DMS53 (cell line): ENCODE results near the gene MYLIP.
A peak's percentile ranks its signal among the peaks of the same experiment; 100 is the strongest.

Source experiments
- DNase-seq: peaks from one replicate; lab custom pipeline; 2025; lab: John Stamatoyannopoulos, UW

The MYLIP gene

DNA sequence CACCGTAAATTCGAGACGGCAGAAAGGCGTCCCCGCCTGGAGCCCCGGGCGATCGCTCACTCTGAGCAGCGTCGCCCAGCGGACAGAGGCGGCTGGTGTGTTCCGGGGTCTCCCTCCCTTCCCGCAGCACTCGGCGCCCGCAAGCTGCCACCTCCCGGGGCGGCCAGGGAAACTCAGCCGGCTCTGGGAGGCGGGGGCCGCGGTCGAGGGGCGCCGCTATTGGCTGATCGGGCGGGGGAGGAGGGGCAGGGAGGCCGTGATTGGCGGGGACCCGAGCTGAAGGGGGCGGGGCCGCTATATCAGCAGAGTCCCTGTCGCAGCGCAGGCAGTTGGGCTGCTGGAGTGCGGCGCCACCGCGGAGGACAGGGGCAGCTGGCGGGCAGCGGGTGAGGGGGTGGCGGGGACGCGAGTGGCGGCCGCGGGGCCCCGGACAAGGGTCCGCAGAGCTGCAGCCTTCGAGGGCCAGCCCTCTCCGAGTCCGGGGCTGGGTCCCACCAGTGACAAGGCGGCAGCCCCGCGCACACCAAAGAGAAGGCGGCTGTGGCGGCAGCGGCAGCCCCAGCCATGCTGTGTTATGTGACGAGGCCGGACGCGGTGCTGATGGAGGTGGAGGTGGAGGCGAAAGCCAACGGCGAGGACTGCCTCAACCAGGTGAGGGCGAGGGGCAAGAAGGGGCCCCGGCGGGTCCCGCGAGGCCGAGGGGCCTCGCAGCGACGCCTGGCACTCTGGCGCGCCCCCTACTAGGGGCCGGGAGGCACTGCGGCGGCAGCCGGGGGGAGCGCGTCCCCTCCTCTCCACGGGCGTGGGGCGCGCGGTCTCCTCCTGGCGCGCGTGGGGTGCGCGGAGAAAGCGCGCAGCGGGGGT is at the start of gene MYLIP:
Gene MYLIP, plus strand, starts transcription at position 328 of the 864 bp plus-strand sequence. Its CDS starts 237 bp downstream, at position 565.
- peak; percentile 98 for DNase-seq

DNA sequence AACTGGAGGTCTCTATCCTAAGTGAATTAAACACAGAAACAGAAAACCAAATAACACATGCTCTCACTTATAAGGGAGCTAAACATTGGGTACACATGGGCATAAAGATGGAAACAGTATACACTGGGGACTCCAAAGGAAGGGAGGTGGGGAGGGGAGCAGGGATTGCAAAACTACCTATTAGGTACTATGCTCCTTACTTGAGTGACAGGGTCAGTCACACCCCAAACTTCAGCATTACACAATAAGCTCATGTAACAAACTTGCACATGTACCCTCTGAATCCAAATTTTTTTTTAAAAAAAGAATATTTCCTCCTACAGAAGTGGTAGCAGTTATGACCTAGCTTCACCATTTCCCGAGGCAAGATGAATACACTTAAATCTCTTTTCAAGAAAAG is 49.5 kb upstream of the MYLIP start:
- DNase-seq: no peak

DNA sequence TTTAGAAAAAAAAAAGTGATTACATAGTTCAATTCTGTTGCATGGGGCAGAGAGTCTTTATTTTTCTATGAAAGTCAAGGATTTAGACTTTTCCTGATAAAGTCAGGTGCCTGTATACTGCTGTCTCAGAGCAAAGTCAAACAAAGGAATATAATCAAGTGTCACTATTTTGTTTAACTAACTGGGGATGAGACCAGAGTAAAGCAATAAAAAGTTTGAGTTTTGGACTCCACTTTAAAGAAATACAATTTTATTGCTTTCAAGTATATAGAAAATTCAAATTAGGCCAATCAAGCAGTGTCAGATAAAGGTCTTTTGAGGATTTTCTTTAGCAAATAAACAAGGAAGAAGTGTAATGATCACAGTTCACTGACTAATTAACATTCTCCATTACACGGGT is 48.7 kb upstream of the MYLIP start:
- no peak for DNase-seq

DNA sequence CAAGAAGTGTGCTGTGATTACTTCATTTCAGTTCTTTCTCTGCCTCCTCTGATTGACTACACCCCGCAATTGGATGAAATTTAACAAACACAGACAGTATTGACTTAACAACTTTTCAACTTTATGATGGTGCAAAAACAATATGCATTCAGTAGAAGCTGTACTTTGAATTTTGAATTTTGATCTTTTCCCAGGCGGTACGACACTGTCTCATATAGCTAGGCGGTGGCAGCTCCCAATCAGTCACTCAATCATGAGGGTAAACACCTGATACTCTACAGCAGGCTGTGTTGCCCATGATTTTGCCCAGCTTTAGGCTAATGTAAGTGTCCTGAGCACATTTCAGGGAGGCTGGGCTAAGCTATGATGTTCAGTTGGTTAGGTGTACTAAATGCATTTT is 47.6 kb upstream of the MYLIP start:
- DNase-seq: no peak

DNA sequence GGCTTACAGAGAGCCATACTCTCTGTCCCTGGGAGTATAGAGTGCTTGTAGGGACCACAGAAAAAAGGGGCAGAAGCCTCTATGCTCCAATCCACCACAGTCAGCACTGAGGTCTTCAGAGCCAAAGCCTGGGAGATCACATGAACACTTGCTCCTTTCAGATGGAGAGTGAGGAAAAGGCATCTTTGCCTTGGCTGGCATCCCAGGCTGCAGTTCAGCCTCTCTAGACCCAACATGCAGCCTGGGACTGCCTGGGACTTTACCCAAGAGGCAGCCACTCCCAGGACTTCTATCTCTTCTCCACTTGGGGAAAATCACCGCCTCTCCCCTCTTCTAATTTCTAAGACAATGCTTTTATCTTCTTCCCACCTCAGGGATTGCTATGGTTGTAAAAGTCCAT is 46.5 kb upstream of the MYLIP start:
- no peak for DNase-seq

DNA sequence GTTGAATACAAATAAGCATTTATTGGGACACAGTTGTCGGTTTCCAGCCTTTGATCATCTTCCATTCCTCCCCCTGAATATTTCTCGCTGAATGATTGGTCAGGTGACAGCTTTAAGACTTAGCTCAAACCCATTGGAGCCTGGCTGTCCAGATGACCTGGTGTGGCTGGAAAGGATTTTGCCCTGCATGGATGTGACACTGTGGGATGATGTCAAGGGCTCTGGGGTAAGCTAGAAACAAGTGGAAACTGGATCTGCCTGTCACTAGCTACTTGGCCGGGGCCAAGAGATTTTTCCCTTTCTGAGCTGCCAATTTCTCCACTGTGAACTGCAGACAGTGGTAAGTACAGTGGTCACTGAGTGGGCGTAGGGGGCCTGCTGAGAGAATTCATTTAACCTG is 41.9 kb upstream of the MYLIP start:
- no peak for DNase-seq

DNA sequence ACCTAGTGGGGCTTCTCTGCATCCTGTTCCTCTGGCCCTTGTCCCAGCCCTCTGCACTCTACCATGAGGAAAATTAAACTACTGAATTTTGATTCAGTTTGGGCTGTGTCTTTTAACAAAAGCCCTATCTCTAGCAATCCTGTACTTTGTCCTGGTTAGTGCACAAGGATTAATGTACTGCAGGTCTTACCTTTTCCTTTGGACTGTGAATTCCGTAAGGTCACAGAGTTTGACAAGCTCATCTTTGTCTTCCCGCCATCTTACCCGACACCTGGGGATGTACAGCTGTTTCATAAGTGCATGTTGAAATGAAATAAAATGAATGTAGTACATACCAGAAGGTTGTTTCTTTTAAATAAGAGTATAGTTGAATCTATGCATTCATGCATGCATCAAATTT is 41.5 kb upstream of the MYLIP start:
- no peak for DNase-seq

DNA sequence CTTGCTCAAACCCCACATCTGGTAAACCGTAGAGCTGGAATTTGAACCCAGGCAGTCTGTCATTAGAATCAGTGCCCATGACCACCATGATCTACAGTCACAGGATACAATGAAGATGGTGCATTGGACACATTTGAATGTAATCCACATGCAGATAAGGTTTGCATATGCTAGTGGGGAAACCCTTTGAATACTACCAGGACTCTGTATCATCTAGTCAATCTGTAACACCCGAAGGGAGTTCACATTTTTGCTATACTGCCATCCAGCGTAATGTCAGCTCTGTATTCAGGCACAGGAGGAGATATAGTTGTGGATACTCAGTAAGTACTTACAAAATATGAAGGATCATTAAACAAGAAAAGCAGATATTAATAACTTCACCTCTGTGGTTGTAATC is 40.5 kb upstream of the MYLIP start:
- DNase-seq: no peak

DNA sequence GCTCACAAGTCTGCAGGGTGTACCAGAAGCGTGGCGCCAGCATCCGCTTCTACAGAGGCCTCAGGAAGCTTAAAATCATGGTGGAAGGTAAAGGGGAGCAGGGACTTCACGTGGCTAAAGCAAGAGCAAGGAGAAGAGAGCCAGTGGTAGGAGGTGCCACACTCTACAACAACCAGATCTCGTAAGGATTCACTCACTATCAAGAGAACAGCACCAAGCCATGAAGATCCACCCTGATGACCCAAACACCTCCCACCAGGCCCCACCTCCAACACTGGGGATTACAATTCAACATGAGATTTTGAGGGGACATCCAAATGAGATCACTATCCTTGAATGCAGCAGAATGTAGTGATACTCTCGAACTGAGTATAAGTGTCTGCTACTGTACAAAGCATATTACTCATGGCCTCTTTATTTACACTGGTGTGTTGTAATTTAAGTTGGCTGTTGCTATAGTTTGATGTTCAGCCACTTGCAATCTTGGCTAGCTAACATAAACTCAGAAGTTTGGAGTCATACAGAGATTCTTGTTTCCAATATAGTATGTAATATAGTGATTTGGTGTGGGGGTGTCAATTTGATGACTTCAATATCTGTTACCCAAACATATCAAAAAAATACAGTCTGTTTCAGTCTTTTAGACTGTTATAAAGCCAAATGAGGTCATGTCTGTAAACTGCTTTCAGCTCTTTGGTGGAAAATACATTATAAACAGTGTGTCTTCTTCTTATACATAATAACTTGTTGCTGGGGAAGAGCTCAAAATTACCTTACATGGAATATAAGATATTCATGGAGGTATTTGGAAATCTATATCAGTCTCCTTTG is 39.4 kb upstream of the MYLIP start:
- peak; percentile 63 for DNase-seq

DNA sequence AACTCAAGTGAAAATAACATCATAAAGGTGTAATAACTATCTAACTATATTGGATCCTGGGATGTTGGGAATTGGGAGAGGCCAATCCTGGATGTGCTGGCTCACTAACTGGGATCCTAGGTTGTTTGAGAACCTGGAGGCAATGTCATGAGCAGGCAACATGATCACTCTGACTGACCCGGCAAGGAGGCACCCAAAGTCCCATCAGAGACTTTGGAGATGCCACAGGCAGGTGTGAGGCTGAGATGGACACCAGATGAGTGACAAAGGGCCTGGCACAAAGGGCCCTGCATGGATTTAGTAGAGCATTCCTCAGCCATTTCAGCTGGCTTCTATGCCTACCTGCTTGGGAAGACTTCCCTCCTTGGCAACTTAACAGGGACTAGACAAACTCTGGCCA is 38.4 kb upstream of the MYLIP start:
- DNase-seq: no peak

DNA sequence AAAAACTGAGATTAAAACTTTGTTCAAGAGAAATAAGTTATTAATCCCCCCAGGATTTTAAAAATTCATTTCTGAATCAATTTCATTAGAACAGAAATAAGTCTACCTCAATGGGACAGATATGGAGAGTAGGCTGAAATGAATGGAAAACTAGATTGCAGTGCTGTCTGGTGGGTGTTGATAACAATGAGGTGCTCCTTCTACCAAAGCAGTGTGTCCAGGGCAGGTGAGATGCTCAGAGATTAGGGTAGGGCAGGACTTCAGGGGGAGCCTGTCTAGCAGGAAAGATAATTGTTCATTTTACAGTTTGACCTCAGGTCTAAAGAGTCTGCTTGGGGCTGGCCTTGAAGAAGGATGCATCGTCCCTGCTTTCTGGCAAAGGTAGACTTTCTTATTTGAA is 38.0 kb upstream of the MYLIP start:
- DNase-seq: no peak

DNA sequence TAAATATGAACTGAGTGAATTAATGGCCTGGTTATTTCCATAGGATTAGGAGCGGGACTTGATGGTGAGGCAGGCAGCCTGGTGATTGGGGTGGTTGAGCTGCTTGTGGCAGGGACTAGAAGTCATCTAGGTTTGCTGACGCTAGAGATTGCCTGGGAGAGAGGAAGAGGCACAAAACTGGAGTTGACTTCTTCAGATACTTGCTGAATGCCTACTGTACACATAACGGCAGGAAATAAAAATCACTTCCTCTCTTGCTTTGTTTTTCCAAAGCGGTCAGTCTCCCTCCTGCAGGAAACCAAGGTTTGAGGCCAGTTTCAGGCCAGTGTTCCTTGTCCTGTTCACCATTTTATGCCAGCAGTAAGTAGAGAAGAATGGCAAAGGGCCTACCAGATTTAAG is 36.7 kb upstream of the MYLIP start:
- no peak for DNase-seq

DNA sequence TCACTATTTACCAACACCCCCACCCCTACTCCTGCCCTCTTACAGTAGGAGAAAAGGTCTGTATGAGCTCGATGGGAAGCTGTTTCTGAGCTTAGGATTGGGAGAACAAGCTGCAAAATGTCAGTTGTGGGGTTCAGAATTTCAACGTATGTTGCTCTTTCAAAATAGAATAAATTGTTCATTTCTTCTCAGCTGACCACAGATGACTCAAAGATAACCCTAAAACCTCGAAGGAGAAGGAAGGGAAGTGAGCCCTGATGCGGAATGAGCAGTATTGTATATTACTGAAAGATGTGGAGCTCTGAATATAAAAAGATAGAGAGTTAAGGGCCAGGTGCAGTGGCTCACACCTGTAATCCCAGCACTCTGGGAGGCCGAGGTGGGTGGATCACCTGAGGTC is 35.9 kb upstream of the MYLIP start:
- no peak for DNase-seq

DNA sequence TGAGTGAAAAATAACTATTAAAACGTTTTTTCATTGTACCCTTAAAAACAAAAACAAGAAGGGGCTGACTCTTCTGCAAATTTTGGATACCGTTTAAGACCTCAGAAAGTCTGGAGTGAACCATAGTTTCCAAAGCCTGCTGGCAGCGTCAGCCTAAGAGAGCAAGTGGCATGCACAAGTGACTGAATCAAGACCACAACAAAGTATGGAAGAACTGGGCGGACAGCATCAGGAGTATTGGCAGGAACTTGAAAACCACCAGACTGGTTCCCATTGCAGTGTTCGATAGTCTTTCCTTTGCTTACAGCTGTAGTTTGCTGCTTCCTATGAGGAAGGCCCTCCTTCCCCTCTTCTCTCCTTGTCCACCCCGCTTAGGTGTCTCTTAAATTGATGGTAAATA is 33.7 kb upstream of the MYLIP start:
- no peak for DNase-seq

DNA sequence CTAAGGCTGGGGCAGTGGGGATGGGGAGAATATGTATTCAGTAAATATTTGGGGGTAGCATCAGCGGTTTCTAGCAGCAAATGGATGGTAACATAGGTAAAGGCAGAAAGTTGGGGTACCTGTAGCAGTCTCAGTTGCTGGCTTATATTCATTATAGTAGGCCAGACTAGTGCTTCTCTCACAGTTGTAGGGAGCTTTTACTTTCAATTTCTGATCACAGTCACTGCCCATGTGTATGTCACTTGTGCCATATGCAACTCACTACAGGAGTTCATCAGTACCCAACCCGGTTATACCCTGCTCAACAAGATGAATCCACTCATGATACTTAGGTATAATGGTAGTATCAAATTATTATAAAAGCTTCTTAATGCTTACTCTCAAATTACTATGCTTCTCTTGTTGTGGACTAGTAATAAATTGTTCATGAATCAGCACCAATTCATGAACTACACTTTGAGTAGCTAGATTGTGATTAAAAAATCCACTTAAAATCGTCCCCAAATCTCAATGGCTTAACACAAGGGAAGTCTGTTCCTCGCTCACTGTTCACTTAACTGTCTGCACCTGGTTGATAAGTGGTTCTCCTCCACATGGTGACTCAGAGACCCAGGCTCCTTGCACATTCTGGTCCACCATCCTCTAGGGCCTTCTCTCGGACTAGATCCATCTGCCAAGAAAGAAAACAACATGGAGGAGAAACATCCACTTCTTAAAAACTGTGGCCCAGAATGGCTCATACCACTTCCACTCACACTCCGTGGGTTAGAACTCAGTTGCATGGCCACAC is 31.3 kb upstream of the MYLIP start:
- no peak for DNase-seq

DNA sequence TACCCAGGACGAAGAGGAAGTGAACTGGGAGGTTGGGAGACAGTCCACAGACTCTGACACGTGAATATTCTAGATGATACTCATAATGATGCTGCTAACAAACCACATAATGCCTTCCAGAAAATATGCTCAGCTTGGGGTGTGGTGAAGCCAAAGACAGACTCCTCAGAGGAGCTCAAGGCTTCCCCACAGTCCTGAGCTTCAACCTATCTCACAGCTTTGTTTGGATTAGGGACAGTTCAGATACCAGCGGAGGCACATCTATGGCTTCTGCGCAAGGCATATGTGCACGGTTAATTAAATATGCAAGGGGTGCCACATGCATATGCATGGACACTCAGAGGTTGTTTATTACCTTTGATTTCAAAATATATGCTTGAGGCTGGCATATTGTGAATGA is 30.7 kb upstream of the MYLIP start:
- DNase-seq: no peak

DNA sequence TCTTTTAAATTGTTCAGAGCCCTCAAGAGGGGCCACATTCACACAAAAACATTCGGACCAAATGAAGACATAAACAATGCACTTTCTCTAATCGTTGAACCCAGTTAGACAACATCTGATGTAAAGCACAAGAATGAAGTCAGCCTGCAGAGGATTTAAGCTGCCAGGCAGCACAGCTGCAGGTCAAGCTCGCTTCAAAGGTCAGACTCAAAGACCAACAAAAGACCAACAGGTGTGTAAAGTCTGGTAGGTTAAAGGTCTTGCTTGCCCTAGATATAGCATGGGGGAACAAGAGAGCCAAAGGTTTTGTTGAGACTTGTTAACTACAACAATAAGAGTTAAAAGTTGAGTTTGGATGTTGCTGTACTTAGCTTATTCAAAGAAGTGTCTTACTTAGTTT is 26.7 kb upstream of the MYLIP start:
- DNase-seq: peak; percentile 69

DNA sequence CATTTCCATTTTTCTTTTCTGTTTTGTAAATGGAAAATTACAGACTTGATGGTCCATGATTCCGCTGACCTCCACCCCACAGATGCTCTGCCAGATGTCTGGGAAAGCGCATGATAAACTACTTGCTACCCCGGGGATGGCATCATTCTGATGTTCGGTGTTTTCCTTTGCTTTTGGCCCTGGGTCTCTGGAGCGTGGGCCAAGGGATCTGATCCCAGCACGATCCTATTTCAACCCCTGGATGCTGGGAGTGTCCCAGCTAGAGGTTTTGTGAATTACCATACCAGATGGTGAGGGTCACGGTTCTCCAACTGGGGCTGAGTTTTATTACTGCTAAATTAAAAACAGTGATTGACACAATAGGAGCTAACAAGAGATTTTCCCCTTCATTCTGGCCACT is 25.2 kb upstream of the MYLIP start:
- no peak for DNase-seq

DNA sequence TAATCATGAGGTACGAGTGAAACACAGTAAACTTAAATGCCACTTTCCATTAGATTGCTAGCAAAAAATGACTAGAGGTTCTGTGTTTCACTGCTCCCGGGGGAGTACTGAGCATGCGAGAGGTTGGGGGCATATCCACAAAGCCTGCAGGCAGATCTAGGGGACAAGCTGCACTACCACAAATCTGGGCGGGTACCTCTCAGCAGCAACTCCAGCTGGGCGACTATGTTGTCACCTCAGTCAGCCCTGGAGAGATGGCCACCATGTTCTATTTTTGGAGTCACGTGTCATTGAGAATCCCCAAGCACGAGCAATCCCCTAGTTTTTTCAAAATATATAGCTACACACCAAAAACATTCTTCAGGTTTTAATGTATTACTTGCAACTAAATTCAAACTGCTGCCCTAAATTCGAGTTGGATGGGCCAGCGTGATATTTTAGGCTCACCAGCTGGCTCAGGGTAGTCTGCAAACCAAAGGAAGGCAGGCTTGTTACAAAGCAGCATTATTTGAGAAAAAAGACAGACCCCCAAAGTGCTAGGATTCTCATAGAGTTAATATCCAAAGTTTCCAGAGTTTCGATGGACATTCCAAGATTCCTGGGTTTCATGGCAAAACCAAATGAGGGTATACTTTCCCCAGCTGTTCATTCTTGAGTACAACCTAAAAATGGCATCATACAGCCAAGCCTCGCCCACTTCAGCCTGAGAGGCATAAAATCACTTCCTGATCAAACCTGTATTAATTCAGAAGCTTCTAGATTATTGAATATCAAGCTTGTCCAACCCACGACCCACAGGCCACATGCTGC is 24.1 kb upstream of the MYLIP start:
- no peak for DNase-seq

DNA sequence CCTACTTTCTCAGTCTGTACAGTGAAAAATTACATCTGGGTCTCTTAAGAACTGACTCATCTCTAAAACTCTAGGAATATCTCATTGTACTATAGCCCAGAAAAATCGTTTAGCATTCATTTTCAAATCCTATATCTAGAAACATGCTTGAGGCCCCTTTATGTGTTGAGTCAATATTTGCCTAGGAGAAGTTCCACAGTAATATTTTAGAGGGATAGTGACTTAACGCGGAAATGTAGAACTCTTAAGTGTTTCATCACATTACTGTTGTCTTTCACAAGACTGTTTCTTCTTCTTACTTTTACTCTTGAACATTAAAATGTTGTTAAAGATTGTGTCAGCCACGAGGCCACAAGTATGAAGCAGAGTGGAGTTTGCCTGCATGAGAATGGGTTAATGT is 23.0 kb upstream of the MYLIP start:
- DNase-seq: no peak

DNA sequence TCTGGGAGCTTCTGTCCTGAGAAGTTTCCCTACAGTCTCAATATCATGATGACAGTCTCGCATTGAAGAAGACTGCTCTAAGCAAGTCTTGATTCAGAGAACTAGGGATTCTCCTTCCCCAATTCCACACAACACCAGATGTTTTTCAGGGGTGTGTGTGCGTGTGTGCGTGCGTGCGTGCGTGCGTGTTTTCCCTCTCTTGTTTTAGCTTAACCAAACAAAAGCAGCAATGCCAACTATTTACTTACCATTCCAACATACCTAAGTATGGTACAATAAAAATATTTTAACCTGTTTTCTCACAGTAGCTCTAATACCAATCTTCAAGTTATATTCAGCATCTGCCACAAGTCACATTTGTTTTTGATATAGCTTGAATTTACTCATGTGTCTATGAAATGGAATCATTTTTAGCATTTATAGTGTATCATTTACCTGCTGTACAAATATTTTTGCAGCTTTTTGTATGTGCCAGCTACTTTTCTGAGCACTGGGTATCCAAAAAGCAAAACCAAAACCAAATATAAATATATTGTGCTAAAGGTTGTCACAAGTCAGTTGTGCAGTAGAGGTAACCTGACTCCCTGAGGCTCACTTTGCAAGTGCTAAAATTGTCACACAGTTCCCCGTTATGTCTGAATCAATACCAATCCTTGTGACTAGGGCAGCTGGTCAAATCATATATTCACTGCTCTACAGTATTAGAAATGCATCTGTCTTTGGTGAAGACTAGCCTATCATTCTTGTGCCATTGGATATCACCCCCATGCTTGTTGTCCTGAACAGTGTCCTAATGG is 21.7 kb upstream of the MYLIP start:
- peak; percentile 43 for DNase-seq
